OCI-LY7 (cell line): ENCODE results near the gene SGMS1.

Source experiments
- CTCF ChIP-seq: fragments of 200-600 bp; sonication (generic); conservative IDR thresholded peaks from 2 replicates; pipeline ENCODE4 v1.5.1; 2014; ENCODE audit warnings: mild to moderate bottlenecking, antibody characterized with exemption, low read length, moderate library complexity, mixed read lengths
- EZH2phosphoT487 ChIP-seq: fragments of 200-600 bp; sonication (generic); IDR thresholded peaks from 2 replicates; pipeline ENCODE4 v1.6.1; 2018; ENCODE audit warnings: low read depth, borderline replicate concordance, mild to moderate bottlenecking, mixed run types, antibody characterized with exemption, low read length, moderate library complexity, mixed read lengths

- TF ChIP-seq CTCF (no peak), EZH2phosphoT487 (no peak)
These were observed 206.3 kb downstream of the SGMS1 start for GRCh38 chr10:50417486-50417885.
